ENCODE measurements around the gene SEMA4D.
"Not testable (repeated sequence)": the region's sequence is repeated elsewhere in the genome, so short reads cannot be mapped to it uniquely, and the experiment has no call there.

Gene SEMA4D

DNA sequence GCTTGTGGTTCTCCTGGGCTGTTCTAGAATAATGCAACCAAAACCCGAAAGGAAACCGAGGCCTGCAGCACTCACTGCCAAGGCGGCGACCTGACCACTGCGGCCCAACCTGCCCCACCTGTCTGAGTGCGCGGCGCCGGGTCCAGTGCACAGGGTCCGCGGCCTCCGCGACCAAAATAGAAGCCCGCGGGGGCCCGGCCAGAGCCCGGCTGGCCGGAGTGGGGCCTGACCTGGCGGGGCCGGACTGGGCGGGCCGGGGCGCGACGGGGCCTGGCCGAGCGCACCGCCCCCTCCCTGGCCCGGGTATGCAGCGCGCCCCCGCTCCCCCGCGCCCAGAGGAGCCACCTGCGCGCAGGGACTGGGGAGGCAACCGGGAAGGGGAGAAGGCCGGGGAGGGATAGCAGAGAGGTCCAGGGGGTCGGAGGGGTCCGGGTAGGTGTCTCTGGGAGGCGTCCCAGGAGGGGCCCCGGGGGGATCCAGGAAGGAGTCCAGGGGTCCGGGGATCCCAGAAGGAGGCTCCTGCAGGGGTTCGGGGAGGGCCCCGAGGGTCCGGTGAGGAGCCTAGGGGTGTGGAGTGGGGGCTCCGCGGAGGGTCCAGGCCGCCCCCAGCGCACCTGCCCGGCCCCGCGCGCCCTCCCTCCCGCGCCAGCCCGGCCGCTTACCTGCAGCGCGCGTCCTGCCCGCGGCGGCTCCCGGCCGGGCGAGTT is 503 bp downstream of the SEMA4D start:
- peak; percentile 31 for DNase-seq

DNA sequence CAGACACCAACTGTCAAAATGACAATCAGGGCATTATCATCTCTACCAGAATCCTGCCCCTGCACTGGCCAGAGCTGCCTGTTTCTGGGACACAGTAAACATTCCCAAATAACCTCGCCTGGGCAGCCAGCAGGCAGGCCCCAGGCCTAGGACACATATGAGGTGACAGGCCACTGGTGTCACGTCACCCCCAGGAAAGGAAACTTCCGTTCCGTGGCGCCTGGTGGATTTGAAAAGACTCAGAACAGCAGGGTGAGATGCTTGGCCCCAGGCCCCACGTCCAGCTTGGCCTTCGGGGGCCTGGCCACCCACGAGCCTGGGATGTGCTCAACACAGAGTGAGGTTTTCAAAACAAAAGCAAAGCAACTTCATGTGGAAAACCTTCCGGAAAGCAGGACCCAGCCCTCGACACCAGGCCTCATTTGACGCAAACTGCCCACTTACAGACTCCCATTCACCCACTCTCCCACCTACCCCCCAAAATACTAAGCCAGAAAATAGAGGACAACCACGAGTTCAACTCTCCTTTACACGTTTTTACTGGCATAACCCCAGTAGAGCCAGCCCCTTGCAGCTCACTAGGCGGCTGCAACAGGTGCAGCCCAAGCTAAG is 1.2 kb downstream of the SEMA4D start:
- peak; percentile 50 for DNase-seq

DNA sequence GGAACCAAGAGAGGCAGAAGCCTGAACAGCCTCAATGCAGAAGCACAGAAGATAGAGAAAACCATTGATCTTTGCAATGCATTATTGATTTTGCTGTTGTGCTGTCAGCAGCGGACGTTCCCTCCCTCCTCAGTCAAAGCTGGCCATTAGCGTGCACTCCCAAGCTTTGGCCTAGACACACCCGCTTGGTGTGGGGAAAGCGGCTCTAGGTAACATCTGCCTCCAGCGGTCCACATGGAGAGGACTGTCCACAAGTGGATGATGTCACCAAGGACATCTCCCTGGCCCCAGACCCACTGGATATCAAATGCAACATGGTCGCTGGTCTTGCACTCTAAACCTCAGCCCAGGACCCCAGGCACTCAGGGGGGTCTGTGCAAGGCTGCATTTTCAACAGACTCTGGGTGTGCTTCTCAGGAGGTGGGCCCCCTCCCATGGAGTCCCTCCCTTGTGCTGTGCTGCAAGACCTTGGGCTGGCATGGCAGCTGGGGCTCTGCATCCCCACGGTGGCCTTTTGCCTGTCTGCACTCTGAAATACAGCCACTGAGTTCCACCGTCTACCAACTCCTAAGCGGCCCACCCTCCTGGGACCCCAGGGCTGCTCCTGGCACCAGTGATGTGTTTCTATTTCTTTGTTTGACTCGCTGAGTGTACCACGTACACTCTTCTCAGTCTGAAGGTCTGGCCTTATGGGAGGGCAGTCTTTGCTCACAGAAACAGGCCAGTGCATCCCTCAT is 1.9 kb downstream of the SEMA4D start:
- no peak for DNase-seq

DNA sequence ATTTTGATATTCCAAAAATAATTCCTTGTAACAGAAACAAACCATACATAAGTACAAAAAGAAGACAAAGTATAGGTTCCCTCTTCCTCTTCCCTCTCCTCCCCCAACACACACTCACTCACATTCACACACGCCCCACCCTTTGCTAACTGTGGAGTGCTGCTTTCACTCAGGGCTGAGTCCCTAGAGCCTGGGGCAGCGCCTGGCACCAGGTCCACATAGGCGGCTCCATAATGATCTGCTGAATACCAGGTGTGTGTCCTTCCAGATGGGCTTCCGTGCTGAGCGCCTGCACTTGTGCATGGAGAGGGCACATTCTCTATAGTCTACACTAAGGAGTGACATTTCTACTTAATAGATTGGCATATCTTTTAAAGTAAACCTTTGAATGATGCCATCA is 3.7 kb downstream of the SEMA4D start:
- DNase-seq, result no peak

DNA sequence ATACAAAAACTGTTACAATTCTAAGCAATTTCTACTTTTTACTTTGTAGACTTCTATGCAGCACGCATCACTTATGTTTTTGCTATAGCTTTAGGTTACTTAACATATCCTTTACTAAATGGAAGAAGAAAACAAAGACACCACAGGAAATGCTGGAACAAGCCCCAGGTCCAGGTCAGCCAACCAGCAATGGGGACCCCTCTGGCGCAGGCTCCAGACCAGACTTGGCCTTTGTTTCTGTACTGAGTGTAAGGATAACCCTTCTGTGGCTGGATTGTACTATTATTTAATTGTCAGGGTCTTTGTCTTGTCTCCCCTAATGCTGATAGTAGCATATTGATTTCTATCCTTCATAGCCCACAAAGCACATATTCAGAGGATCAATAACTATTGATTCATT is 4.2 kb downstream of the SEMA4D start:
- no peak for DNase-seq

DNA sequence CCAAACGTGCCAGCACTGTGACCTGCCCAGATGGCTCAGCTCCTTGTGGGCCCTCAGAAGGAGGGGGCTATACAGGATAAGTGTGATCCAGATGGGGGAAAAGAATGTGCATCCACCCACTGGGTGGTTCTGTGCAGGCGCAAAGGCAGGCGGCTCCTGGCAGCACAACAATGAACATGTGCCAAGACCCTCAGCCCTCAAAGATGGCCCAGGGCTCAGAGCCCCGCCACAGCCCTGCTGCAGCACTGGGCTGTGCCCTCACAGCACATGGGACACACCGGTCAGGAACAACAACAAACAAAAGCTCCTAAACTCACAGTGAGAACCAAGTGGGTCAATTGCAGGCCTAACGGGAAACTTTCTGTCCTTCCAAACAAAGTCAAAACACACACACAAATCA is 4.7 kb downstream of the SEMA4D start:
- no peak for DNase-seq

DNA sequence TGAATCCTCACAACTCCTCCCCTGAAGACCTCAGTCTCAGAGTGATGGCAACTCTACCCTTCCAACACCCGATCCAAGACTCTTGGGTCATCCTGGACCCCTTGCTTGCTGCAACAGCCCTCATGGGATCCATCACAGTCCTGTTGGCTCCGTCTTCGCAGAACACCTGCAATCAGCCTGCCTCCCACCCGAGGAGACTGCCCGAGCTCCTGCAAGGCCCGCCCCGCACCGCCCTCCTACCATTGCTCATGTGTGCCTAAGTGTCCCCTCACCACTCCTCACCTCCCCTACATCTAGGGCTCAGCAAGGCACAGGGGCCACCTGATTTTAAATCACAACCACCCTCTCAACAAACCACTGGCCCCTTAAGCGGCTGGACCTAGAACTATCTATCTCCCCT is 5.3 kb downstream of the SEMA4D start:
- DNase-seq, result no peak

DNA sequence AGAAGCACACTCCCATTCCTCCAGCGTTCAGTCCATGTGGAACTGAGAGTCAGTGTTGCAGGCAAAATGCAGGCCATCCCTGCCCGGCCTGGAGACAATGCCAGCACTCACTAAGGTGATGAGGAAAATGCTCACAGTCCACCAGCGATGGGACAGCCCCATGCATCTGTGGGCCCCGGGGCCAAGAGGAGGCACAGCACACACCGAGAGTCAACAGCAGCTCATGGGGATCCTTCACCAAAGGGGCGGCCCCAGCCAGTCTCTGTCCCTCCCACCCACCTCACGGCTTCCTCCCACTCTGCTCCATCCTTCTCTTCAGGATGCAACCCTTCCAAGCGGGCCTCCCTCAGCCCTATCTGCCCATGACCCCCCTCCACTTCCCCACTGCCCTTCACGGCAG is 6.2 kb downstream of the SEMA4D start:
- DNase-seq, result peak; percentile 36

DNA sequence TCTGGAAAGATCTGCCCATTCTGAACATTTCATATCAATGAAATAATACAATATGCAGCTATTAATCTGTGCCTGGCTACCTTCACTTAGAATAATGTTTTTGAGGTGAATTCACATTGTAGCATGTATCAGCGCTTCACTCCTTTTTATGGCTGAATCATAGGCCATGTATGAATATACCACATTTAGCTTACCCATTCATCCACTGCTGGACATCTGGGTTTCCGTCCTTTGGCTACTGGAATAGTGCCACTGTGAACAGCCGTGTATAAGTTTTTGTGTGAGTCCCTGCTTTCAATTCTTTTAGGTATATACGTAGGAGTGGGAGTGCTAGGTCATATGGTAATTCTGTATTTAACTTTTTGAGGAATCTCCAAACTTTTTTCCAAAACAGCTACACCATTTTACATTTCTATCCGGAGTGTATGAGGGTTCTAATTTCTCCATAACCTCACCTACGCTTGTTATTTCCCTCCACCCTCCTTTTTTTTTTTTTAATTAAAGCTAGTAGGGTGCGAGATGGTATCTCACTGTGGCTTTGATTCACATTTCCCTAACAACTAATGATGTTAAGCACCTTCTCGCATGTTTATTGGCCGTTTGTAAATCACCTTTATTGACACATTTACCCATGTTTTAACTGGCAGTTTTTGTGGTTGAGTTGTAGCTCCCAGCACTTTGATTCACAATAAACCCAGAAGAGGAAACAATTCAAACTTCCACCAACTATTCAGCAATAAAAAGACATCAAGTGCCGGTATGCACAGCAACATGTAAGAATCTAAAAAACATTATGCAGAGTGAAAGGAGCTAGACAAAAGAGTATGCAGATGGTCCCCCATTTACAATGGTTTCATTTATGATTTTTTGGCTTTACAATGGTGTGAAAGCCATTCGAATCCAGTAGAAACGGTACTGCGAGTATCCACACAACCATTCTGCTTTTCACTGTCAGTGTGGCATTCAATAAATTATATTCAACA is 8.1 kb downstream of the SEMA4D start:
- no peak for DNase-seq

DNA sequence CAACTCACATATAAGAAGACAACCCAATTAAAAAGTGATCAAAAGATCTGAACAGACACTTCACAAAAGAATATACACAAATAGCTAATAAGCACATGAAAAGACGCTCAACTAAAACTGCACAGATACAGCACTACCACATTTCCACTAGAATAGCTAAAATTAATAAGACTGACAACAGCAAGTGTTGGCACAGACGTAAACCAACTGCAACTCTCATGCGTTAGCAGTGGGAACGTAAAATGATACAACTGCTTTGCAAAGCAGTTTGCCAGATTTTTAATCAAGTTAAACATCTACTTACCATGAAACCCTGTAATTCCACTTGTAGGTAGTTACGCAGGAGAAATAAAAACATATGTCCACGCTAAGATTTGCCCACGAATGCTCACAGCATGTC is 9.0 kb downstream of the SEMA4D start:
- no peak for DNase-seq

DNA sequence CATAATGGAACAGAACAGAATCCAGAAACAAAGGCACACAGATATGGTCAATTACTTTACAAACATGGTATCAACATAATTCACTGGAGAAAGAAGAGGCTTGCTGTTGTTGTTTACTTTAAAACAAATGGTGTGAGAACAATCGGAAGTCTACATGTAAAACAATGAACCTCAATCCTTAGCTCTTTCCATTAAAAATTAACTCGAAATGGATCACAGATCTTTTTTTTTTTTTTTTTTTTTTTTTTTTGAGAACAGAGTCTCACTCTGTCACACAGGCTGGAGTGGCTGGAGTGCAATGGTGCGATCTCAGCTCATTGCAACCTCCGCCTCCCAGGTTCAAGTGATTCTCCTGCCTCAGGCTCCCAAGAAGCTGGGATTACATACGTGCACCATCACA is 9.8 kb downstream of the SEMA4D start:
- DNase-seq, result no peak

DNA sequence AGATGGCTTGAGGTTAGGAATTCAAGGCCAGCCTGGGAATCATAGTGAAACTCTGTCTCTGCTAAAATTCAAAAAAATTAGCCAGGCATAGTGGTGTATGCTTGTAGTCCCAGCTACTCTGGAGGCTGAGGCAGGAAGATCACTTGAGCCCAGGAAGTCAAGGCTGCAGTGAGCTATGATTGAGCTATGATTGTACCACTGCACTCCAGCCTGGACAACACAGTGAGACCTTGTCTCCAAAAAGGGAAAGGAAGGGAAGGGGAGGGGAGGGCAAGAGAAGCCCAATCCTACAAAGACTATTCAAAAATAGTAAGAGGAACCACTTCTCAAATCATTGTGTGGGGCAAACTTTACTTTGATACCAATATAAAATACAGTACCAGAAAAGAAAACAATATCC is 11.2 kb downstream of the SEMA4D start:
- no peak for DNase-seq

DNA sequence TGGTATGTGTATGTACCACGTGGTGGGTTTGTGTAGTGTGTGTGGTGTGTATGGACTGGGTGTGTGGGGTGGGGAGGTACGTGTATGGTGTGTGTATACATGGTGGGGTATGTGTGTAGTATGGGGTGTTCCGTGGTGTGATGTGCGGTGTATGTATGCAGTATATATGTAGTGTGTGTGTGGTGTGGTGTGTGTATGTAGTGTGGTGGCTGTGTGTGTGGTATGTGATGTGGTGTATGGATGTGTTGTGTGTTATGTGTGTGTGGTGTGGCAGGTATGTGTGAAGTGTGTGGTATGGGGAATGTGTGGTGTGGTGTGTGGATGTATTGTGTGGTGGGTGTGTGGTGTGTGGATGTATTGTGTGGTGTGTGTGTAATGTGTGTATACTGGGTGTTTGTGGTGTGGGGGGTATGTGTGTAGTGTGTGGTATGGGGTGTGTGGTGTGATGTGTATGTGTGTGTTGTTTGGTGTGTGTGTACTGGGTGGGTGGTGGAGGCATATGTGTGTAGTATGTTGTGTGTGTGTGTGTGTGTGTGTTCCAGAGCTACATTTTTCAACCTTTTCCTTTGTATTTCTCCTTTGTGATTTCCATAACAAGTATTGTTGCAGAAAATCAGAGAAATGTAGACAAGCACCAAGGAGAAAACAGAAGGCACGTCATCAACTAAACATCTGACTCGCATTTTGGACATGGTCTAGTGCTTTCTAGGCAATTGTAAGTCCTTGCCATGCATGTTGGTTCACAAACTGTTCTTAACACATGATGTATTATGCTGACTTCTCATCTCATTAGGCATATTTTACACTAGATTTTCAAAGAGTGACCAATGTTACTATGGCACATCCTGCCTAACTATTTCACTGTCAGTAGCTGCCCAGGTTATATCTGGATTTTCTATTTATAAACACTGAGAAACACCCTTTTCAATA is 13.2 kb downstream of the SEMA4D start:
- peak; percentile 4 for DNase-seq

DNA sequence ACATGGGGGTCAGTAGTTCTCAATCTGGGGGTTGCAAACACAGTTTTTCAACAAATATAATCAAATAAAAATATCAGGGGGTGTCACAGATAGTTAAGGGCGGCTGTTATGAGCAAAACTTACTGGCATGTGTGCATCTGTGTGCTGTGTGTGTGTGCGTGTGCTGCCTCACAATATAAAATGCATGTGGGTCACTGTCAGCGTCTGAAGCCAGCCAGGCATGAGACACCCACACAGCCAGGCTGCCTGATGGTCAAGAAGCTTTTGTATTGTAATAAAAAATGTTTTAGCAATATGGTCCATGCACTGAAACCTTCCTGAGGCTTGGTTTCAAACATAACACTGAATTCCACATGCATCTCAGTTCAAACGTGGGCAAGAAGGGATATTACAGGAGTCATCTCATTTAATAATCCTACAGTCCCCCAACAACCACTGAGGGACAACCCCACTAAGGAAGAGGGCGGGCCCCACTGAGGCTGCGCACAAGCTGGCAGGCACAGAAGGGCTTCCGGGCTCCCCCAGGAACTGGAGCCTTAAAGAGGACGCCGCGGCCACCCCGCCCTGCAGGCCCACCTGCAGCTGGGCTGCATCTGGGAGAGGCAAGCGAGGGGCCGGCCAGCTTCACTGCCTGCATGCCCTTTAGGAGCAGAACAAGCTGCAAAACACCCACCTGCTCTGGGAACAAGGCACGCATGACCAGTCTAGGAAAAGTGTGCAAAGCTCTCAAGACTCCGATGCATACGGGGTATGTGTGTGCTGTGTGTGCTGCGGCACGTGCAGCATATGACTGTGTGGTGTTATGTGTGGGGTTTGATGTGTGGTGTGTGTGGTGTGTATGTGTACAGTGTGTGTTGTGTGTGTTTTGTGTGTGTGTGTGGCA is 14.1 kb downstream of the SEMA4D start:
- DNase-seq, result peak; percentile 71

DNA sequence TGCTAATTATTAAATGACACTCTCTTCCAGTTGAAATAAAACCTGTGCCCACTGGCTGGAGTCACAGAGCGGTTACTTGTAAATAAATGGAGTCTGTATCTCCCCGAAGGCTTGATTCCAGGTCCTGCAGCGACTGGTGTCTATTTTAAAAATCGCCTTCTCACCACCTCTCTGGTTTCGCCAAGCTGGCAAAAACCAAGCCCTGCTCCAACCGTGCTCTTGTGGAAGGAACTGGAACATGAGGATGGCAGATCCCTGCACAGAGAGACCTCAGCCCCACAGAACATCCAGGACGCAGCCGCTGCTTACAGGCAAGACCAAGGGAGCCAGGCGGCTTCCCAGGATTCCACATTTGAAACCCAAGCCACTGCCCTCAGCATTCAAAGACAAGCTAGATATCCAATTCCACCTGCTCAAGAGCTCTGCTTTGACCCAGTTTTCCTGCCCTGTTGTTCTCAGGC is 15.0 kb downstream of the SEMA4D start:
- DNase-seq, result peak; percentile 3

DNA sequence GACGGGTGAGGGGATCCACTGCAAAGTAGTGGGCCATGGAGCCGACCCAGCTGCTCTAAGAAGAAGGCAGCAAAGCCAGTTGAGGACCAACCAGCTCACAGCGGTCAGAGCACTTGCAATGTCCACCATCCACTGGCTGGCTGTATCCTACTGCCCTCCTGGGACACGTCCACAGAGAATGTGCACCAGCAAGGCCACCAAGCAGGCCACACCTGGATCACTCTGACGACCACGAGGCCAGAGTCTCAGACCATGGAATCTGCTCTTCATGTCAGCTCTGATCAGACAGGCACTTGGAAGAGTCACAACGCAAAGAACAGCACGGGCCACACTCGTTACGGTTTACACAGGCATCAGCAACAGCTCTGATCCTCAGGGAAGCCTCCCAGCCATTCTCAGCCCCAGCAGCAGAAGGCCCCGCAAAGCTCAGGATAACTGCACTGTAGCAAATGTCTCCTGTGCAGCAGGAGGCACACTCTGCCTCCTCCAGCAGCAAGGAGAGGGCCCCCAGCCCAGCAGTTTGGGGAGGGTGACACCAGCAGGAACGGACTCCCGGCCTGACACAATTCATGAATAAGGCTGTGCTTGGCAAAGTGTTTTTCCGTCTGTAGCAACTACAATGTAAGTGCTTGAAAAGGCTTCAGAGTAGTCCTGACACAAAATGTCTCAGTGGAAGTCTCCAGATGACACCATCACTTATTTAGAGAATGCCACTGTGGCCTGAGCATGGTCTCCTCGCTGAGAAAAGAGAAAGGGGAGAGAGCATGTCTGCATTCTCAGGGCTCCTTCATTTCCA is 15.7 kb downstream of the SEMA4D start:
- DNase-seq, result peak; percentile 3

DNA sequence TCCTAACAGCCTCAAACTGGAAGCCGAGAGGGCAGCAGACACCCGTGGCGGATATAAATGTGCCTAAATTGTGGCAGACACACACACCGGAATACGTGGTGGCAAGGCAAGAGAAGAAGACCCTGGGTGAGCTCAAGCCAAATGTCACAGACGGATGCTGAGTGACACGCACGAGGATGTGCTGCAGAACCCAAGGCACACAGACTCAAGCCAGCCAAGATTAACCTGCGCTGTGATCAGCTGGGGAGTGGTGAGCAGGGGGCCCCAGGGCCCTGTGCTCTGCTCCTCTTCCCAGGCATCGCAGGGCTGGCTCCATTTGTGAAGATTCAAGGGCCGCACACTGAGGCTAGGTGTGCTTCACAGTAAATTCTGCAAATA is 16.4 kb downstream of the SEMA4D start:
- DNase-seq, result peak; percentile 32

DNA sequence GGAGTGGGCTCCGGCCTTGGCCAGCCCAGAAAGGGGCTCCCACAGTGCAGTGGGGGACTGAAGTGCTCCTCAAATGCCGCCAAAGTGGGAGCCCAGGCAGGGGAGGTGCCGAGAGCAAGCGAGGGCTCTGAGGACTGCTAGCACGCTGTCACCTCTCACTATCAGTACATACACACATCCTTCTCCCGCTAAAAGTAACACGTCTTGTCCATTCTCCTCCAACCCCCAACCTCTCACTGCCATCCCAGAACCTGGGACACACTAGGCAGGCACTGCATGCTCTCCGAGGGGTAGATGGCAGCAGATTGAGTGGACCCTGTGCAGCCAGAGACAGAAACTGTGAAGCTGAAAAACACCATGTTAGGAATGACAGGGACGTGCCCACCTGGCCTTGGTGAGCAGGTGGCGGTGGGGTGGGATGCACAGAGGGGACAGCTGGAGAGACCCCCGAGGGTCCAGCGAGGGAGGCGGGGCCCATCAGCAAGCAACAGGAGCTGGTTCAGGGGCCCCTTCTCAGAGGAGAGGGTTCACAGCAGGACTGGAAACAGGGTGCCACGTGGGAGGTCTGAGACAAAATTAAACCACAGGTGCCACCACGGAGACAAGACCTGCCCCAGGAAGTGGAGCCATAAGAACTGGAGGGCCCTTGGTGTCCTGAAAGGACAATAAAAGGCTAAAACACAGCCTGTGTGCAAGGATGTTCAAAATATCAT is 16.9 kb downstream of the SEMA4D start:
- peak; percentile 46 for DNase-seq

DNA sequence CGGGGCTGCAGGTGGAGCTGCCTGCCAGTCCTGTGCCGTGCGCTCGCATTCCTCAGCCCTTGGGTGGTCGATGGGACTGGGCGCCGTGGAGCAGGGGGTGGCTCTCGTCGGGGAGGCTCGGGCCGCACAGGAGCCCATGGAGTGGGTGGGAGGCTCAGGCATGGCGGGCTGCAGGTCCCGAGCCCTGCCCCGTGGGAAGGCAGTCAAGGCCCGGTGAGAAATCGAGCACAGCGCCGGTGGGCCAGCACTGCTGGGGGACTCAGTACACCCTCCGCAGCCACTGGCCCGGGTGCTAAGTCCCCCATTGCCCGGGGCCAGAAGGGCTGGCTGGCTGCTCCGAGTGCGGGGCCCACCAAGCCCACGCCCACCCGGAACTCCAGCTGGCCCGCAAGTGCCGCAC is 17.5 kb downstream of the SEMA4D start:
- not testable (repeated sequence) for DNase-seq

Measured in activated naive CD4-positive, alpha-beta T cell treated with Interleukin-2 at 50 U/mL for 16 hours (primary cell).